ENCODE data around the gene WDR89. TPM values are rescaled to one million over a fixed set of nuclear protein-coding genes. Genes with fewer than 3 reads are reported as not detected.

WDR89 gene
- total RNA-seq, 1 donor from 2014 or later, result 6.3 TPM

- Histone ChIP-seq H3K9me3 (replicated peaks) (no peaks in the 10 kb centered on the region), H3K4me3 (no peak overlapping the region), H3K27me3 (ENCODE audit: low read depth) (peaks cover 7% of the 10 kb centered on the region), H3K27ac (replicated peaks) (no peak overlapping the region), H3K4me1 (no peaks in the 10 kb centered on the region), H3K36me3 (no peaks in the 10 kb centered on the region)
- intact Hi-C loops (cut with micrococcal nuclease), result no loop called here
- TF ChIP-seq, protein P1, sequence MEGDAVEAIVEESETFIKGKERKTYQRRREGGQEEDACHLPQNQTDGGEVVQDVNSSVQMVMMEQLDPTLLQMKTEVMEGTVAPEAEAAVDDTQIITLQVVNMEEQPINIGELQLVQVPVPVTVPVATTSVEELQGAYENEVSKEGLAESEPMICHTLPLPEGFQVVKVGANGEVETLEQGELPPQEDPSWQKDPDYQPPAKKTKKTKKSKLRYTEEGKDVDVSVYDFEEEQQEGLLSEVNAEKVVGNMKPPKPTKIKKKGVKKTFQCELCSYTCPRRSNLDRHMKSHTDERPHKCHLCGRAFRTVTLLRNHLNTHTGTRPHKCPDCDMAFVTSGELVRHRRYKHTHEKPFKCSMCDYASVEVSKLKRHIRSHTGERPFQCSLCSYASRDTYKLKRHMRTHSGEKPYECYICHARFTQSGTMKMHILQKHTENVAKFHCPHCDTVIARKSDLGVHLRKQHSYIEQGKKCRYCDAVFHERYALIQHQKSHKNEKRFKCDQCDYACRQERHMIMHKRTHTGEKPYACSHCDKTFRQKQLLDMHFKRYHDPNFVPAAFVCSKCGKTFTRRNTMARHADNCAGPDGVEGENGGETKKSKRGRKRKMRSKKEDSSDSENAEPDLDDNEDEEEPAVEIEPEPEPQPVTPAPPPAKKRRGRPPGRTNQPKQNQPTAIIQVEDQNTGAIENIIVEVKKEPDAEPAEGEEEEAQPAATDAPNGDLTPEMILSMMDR (IDR thresholded peaks at IDR 0.05; ENCODE audit: borderline replicate concordance), result no peak
- DNase-seq, result no peak
Observed at GRCh38 chr14:63563370-63564026, 78.2 kb downstream of the WDR89 start.

DNA sequence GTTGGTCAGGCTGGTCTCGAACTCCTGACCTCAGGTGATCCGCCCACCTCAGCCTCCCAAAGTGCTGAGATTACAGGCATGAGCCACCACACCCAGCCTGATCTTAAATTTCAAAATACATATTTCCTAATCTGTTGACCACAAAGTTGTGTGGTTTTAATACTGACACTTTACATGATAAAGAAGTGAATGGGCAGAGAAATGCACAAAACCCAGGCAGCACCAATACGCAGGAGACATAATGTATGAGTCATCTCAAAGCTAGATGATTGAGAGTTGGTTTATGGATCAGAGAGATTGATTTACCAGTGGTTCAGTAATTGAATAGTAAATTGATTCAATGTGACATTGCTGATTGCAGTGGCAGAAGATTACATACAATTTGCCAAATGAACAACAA is 79.3 kb downstream of the WDR89 start:
- H3K9me3 ChIP-seq (replicated peaks), result no peaks in the 10 kb centered on the region
- no peaks in the 10 kb centered on the region for H3K4me1 ChIP-seq
- DNase-seq, result no peak
- H3K27ac ChIP-seq (replicated peaks), result no peak overlapping the region
- peaks cover 7% of the 10 kb centered on the region for H3K27me3 ChIP-seq (ENCODE audit: low read depth)
- intact Hi-C loops (cut with micrococcal nuclease), result no loop called here
- no peak overlapping the region for H3K4me3 ChIP-seq
- no peaks in the 10 kb centered on the region for H3K36me3 ChIP-seq
- TF ChIP-seq, protein P1 (IDR thresholded peaks at IDR 0.05; ENCODE audit: borderline replicate concordance), result no peak

GRCh38 chr14:63555572-63555971 is 86.1 kb downstream of the WDR89 start:
- intact Hi-C loops (cut with micrococcal nuclease), result no loop called here
- no peak for DNase-seq
- Histone ChIP-seq H3K9me3 (replicated peaks) (no peaks in the 10 kb centered on the region), H3K36me3 (no peaks in the 10 kb centered on the region), H3K4me1 (no peaks in the 10 kb centered on the region), H3K4me3 (no peak overlapping the region), H3K27me3 (ENCODE audit: low read depth) (peaks cover 7% of the 10 kb centered on the region), H3K27ac (replicated peaks) (no peak overlapping the region)
- TF ChIP-seq, protein P1 (IDR thresholded peaks at IDR 0.05; ENCODE audit: borderline replicate concordance), result no peak

GRCh38 chr14:63551332-63551731 is 90.3 kb downstream of the WDR89 start:
- H3K9me3 ChIP-seq (replicated peaks), result no peaks in the 10 kb centered on the region
- H3K4me1 ChIP-seq, result no peaks in the 10 kb centered on the region
- intact Hi-C loops (cut with micrococcal nuclease), result no loop called here
- no peak overlapping the region for H3K4me3 ChIP-seq
- DNase-seq, result no peak
- H3K27ac ChIP-seq (replicated peaks), result no peak overlapping the region
- no peaks in the 10 kb centered on the region for H3K27me3 ChIP-seq (ENCODE audit: low read depth)
- no peaks in the 10 kb centered on the region for H3K36me3 ChIP-seq
- TF ChIP-seq, protein P1 (IDR thresholded peaks at IDR 0.05; ENCODE audit: borderline replicate concordance), result no peak

GRCh38 chr14:63547798-63548335 is 93.8 kb downstream of the WDR89 start:
- no peak overlapping the region for H3K27ac ChIP-seq (replicated peaks)
- TF ChIP-seq, protein P1 (IDR thresholded peaks at IDR 0.05; ENCODE audit: borderline replicate concordance), result no peak
- intact Hi-C loops (cut with micrococcal nuclease), result loop anchor here (10.0 kb wide), 1 partner anchor 143 kb away; no protein-coding TSS in a partner anchor
- no peak for DNase-seq
- H3K36me3 ChIP-seq, result no peaks in the 10 kb centered on the region
- H3K27me3 ChIP-seq (ENCODE audit: low read depth), result no peaks in the 10 kb centered on the region
- H3K9me3 ChIP-seq (replicated peaks), result no peaks in the 10 kb centered on the region
- H3K4me1 ChIP-seq, result peaks cover 19% of the 10 kb centered on the region
- no peak overlapping the region for H3K4me3 ChIP-seq

Other genes starting within 250 kb of the WDR89 start
- 34.5 TPM for gene PPP2R5E, start 98.5 kb downstream of the WDR89 start, total RNA-seq
- gene SGPP1, start 86.2 kb upstream of the WDR89 start, total RNA-seq, result 4.6 TPM
- gene SYNE2, start 211.1 kb upstream of the WDR89 start, total RNA-seq, result 186 TPM

Measured in left ventricle myocardium inferior (tissue), 1 donor.